Left kidney (tissue), 2 donors: ENCODE measurements around the gene PRCP. TPM values are rescaled to one million over a fixed set of nuclear protein-coding genes. Genes with fewer than 3 reads are reported as not detected.

Source experiments
- DNase-seq: peaks from one replicate; pipeline ENCODE4 v3.0.0-alpha.2; 2013
- polyA plus RNA-seq: library from polyadenylated mRNA; unstranded; fragments of 120-200 nt; gene quantifications from one replicate; pipeline ENCODE4 v1.2.1, GENCODE V29; 2013; ENCODE audit not compliant: insufficient read length

PRCP gene
- polyA plus RNA-seq, 1 donor, result 283 TPM

- peak; percentile 53 for DNase-seq
Observed at GRCh38 chr11:82831364-82831763, 68.9 kb downstream of the PRCP start.

GRCh38 chr11:82830746-82831145 lies 69.5 kb downstream of the PRCP start:
- DNase-seq, result no peak

- no peak for DNase-seq
Observed at GRCh38 chr11:82829101-82829500, 71.1 kb downstream of the PRCP start.

- no peak for DNase-seq
Observed at GRCh38 chr11:82828472-82828871, 71.8 kb downstream of the PRCP start.

GRCh38 chr11:82826526-82826925 lies 73.7 kb downstream of the PRCP start:
- no peak for DNase-seq

- no peak for DNase-seq
Observed at GRCh38 chr11:82823647-82824619, 76.3 kb downstream of the PRCP start.

- DNase-seq, result peak; percentile 29
Observed at GRCh38 chr11:82818409-82819043, 81.7 kb downstream of the PRCP start.

- no peak for DNase-seq
Observed at GRCh38 chr11:82815406-82815805, 84.8 kb downstream of the PRCP start.

- DNase-seq, result no peak
Observed at GRCh38 chr11:82814379-82814778, 85.9 kb downstream of the PRCP start.

- no peak for DNase-seq
Observed at GRCh38 chr11:82811369-82811768, 88.9 kb downstream of the PRCP start.

GRCh38 chr11:82810738-82811137 lies 89.5 kb downstream of the PRCP start:
- no peak for DNase-seq

- DNase-seq, result no peak
Observed at GRCh38 chr11:82810326-82810725, 89.9 kb downstream of the PRCP start.

- no peak for DNase-seq
Observed at GRCh38 chr11:82807646-82808045, 92.6 kb downstream of the PRCP start.

GRCh38 chr11:82802710-82803109 lies 97.5 kb downstream of the PRCP start:
- DNase-seq, result no peak

- DNase-seq, result no peak
Observed at GRCh38 chr11:82796998-82797961, 103.0 kb downstream of the PRCP start.

- no peak for DNase-seq
Observed at GRCh38 chr11:82794490-82794889, 105.7 kb downstream of the PRCP start.

- no peak for DNase-seq
Observed at GRCh38 chr11:82792822-82793569, 107.2 kb downstream of the PRCP start.

GRCh38 chr11:82792319-82792718 lies 107.9 kb downstream of the PRCP start:
- DNase-seq, result no peak

GRCh38 chr11:82791779-82792178 lies 108.5 kb downstream of the PRCP start:
- no peak for DNase-seq

- no peak for DNase-seq
Observed at GRCh38 chr11:82790723-82791484, 109.3 kb downstream of the PRCP start.

- no peak for DNase-seq
Observed at GRCh38 chr11:82787981-82788380, 112.2 kb downstream of the PRCP start.
